Suprapubic skin (tissue), 4 donors: ENCODE results near the gene TSPEAR. TPM values are rescaled to one million over a fixed set of nuclear protein-coding genes. Genes with fewer than 3 reads are reported as not detected.

Source experiments
- DNase-seq, 2 donors: peaks; one replicate each; pipeline ENCODE4 v3.0.0-alpha.2; 2019; ENCODE audit warnings: low spot score in 2 of 2
- H3K27ac ChIP-seq: fragments of 200-600 bp; sonication (generic); one replicate; pipeline ENCODE4 v1.5.1; 2019
- H3K27me3 ChIP-seq: fragments of 200-600 bp; sonication (generic); one replicate; pipeline ENCODE4 v1.5.1; 2019
- H3K36me3 ChIP-seq: fragments of 200-600 bp; sonication (generic); one replicate; pipeline ENCODE4 v1.5.1; 2019
- H3K4me1 ChIP-seq: fragments of 200-600 bp; sonication (generic); one replicate; pipeline ENCODE4 v1.5.1; 2019
- H3K4me3 ChIP-seq: fragments of 200-600 bp; sonication (generic); one replicate; pipeline ENCODE4 v1.5.1; 2019; ENCODE audit warnings: mild to moderate bottlenecking
- H3K9me3 ChIP-seq: fragments of 200-600 bp; sonication (generic); one replicate; pipeline ENCODE4 v1.5.1; 2019
- EP300 ChIP-seq: sonication (generic); formaldehyde crosslinking; IDR thresholded peaks from one replicate; pipeline ENCODE4 v1.6.1; 2017; ENCODE audit warnings: antibody characterized with exemption
- POLR2A ChIP-seq, 2 donors: fragments of 450-650 bp; IDR thresholded peaks; one replicate each; pipeline ENCODE4 v1.6.1; 2017; ENCODE audit warnings: antibody characterized with exemption in 2 of 2, mild to moderate bottlenecking in 2 of 2, moderate library complexity in 2 of 2
- POLR2AphosphoS5 ChIP-seq, 3 donors: sonication (generic); formaldehyde crosslinking; IDR thresholded peaks; one replicate each; pipeline ENCODE4 v1.6.1; 2017; ENCODE audit warnings: antibody characterized with exemption in 3 of 3
- WGBS: methylation state at CpG from one replicate; pipeline ENCODE4 v1.1.5; 2018; 5-methylcytosine and 5-hydroxymethylcytosine counted together
- total RNA-seq, 4 donors: library from RNA; depleted of rRNA; stranded (reverse); fragments of >200 nt; gene quantifications; one replicate each; pipeline ENCODE4 v1.1.0, GENCODE V29; 2016
- TF ChIP-seq, protein P1 (sequence below), 2 donors: fragments of 200-600 bp in 1 of 2; fragments of 450-650 bp in 1 of 2; sonication (generic) in 1 of 2; IDR thresholded peaks; one replicate each; pipeline ENCODE4 v1.5.1; 2016 to 2019; ENCODE audit warnings: antibody characterized with exemption in 2 of 2, mild to moderate bottlenecking in 1 of 2, moderate library complexity in 1 of 2

Gene TSPEAR
- total RNA-seq, 4 donors from 2014 or later, result 0.21 to 0.59 (median 0.32) TPM; not detected in 1

DNA sequence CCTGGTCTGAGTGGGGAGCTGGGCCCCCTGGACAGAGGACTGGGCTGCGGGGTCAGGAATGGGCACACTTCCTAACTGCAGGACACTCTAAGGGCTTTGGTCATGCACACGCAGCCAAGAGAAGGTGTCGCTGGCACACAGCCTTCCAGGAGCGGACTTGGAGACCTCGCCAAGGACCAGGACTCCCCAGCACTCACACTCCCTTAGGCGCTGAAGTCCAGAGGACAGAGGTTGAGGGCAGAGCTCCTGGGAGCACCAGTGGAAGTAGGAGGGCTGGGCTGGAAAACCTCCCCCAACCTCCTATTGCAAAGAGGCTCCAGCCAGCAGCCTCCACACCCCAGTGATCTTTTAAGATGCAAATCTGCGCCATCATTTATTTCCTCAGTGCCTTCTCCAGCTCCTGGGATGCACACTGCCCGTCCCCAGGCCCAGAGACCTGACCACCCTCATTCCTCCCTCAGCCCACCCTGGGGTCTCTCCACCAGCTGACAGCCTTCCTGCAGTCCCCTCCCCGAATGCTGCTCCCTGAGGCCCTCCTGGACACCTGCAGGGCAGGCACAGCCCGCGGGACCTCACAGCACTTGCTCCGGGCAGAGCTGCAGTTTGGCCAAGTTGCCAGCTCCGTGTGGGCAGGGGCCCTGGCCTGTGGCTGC is 3.0 kb downstream of the TSPEAR start:
- H3K4me3 ChIP-seq, result no peak overlapping the region
- TF ChIP-seq POLR2AphosphoS5 (IDR thresholded peaks at IDR 0.05) (no peak), POLR2A (IDR thresholded peaks at IDR 0.05) (no peak), EP300 (no peak)
- TF ChIP-seq, protein P1, sequence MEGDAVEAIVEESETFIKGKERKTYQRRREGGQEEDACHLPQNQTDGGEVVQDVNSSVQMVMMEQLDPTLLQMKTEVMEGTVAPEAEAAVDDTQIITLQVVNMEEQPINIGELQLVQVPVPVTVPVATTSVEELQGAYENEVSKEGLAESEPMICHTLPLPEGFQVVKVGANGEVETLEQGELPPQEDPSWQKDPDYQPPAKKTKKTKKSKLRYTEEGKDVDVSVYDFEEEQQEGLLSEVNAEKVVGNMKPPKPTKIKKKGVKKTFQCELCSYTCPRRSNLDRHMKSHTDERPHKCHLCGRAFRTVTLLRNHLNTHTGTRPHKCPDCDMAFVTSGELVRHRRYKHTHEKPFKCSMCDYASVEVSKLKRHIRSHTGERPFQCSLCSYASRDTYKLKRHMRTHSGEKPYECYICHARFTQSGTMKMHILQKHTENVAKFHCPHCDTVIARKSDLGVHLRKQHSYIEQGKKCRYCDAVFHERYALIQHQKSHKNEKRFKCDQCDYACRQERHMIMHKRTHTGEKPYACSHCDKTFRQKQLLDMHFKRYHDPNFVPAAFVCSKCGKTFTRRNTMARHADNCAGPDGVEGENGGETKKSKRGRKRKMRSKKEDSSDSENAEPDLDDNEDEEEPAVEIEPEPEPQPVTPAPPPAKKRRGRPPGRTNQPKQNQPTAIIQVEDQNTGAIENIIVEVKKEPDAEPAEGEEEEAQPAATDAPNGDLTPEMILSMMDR (IDR thresholded peaks at IDR 0.05), result no peak
- H3K27ac ChIP-seq, result no peak overlapping the region
- peaks cover 39% of the 10 kb centered on the region for H3K4me1 ChIP-seq
- H3K36me3 ChIP-seq, result no peaks in the 10 kb centered on the region
- DNase-seq, result peak in 1 of 2 donors; percentile 69
- peaks cover 92% of the 10 kb centered on the region for H3K27me3 ChIP-seq
- 7% methylated on average over 5 of the region's 13 CpGs for WGBS
- H3K9me3 ChIP-seq, result no peaks in the 10 kb centered on the region

DNA sequence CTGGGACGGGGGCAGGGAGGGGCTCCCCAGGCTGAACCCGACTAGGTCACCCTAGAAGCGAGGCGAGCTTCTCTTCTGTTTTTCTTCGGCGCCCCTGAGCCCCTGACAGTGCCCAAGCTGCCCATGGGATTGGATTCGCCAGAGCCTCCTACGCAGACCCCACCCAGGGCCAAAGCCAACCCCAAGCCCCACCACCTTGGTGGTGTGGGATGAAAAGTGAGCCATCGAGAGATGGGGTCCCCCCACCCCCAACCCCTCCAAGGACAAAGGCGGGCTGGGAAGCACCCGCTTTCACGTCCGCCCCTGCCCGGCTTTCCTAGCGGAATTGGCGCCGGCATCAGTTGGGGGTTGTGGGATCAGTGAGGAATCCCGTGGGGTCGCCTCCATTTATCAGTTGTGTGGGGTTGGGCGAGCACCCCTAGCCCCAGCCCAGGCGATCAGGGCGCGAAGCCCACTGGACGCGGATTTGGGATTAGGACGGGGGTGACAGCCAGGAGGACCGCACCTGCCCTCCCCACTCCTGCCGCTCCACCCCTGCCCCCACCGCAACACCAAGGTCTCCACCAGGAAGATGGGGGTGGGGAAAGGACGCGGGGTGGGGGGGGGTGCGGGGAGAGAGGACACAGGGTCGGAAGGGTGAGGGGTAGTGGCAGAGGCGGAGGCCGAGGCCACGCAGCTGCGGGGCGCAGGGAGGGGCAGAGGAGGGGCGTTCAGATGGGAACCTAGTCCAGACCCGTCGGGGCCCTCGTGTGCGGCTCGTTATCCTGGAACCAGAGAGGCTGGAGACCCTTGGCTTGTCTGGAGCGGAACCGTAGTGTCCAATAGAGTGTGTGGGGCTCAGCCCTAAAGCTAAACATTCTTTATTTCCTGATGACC is 4.4 kb downstream of the TSPEAR start:
- no peak for TF ChIP-seq EP300
- TF ChIP-seq POLR2AphosphoS5 (IDR thresholded peaks at IDR 0.05), result no peak
- no peak for TF ChIP-seq POLR2A (IDR thresholded peaks at IDR 0.05)
- TF ChIP-seq, protein P1 (IDR thresholded peaks at IDR 0.05), result no peak
- Histone ChIP-seq H3K27me3 (peaks cover 92% of the 10 kb centered on the region), H3K9me3 (no peaks in the 10 kb centered on the region), H3K4me1 (peaks cover 36% of the 10 kb centered on the region), H3K36me3 (no peaks in the 10 kb centered on the region), H3K4me3 (no peak overlapping the region), H3K27ac (no peak overlapping the region)
- 56% methylated on average over 23 of the region's 46 CpGs for WGBS
- DNase-seq, result peak; percentile 41 to 57

DNA sequence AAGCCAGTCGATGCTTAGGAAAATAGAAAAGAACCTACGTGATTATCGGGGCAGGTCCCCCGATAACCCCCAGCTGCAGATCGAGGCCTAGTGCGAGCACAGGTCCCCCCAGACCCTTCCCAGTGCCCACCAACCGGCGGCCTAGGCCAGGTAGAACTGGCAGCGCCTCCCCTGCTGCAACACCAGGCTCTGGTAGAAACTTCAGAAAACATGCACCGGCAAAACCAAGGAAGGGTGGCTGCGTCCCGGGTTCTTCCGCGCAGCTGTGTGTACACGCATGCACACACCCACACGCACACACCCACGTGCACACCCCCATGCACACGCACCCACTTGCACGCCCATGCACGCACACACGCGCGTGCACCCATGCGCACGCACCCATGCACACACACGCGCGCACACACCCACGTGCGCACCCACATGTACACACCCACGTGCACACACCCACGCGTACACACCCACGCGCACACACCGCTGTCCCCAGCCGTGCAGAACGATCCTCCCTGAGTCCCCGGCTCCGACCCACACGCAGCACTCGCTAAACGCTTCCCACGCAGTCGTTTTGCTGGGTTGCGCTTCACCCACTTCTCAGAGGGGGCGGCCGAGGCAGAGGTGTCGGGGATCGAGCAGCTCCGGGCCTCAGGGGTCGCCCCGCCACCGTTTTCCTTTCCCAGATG is 5.2 kb downstream of the TSPEAR start:
- WGBS, result 48% methylated on average over 54 of the region's 54 CpGs
- Histone ChIP-seq H3K36me3 (no peaks in the 10 kb centered on the region), H3K27me3 (peaks cover 92% of the 10 kb centered on the region), H3K4me1 (peaks cover 28% of the 10 kb centered on the region), H3K4me3 (no peak overlapping the region), H3K27ac (no peak overlapping the region), H3K9me3 (no peaks in the 10 kb centered on the region)
- DNase-seq, result peak in 1 of 2 donors; percentile 40
- no peak for TF ChIP-seq POLR2AphosphoS5 (IDR thresholded peaks at IDR 0.05)
- no peak for TF ChIP-seq POLR2A (IDR thresholded peaks at IDR 0.05)
- TF ChIP-seq EP300, result no peak
- TF ChIP-seq, protein P1 (IDR thresholded peaks at IDR 0.05), result no peak

GRCh38 chr21:44704636-44705001 is 6.8 kb downstream of the TSPEAR start:
- no peak overlapping the region for H3K27ac ChIP-seq
- H3K36me3 ChIP-seq, result no peaks in the 10 kb centered on the region
- TF ChIP-seq POLR2A (IDR thresholded peaks at IDR 0.05), result no peak
- H3K4me1 ChIP-seq, result peaks cover 12% of the 10 kb centered on the region
- H3K27me3 ChIP-seq, result peaks cover 92% of the 10 kb centered on the region
- 60% methylated on average over 13 of the region's 13 CpGs for WGBS
- no peak overlapping the region for H3K4me3 ChIP-seq
- no peak for DNase-seq
- H3K9me3 ChIP-seq, result no peaks in the 10 kb centered on the region

DNA sequence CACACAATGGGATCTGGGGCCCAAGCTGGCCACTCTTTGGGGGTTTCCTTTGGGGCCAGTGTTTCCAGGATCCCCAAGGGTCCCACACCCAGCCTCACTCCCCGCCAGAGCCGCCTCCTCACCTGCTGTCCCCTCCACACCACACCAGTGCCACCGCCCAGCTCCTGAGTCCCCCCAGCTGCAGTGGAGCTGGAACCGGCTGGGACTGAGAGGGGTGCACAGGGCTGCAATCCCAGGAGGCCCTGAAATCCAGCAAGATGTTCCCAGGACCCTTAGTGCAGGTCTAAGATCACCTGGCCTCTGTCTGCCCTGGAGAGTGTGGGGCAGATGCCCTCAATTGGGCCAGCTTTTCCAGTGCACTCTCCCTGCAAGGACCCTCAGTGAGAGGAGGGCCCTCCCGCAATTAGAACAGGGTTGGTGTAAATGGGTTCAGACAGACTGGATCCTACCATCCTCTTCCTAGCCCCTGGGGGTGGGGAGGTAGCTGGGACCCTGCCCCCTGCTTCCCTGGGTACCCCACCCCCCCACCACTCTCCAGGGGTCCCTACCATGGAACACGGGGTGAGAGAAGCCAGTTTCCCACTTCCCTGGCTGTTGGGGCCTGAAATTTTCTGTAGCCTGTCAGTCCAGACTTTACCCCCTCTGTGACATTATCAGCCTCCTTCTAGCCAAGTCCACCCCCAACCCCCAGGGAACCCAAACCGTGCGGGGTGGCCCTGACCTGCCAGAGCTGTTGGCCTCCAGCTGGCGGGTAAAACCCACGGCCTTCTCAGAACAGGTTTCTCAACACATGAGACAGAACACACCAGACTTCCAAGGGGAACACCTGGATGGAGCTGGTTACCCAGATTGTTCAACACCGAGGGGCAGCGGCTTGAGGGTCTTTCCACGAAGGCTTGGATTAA is 7.4 kb downstream of the TSPEAR start:
- Histone ChIP-seq H3K27ac (no peak overlapping the region), H3K4me3 (no peak overlapping the region), H3K36me3 (no peaks in the 10 kb centered on the region), H3K4me1 (peaks cover 6% of the 10 kb centered on the region), H3K27me3 (peaks cover 92% of the 10 kb centered on the region), H3K9me3 (no peaks in the 10 kb centered on the region)
- DNase-seq, result no peak
- WGBS, result 66% methylated on average over 9 of the region's 13 CpGs
- TF ChIP-seq POLR2AphosphoS5 (IDR thresholded peaks at IDR 0.05) (no peak), EP300 (no peak), POLR2A (IDR thresholded peaks at IDR 0.05) (no peak)
- TF ChIP-seq, protein P1 (IDR thresholded peaks at IDR 0.05), result no peak
